Peyer's patch (tissue), 4 donors: ENCODE data around the gene EXD3. TPM values are rescaled to one million over a fixed set of nuclear protein-coding genes. Genes with fewer than 3 reads are reported as not detected.
"Not testable (repeated sequence)": the region's sequence is repeated elsewhere in the genome, so short reads cannot be mapped to it uniquely, and the experiment has no call there.

ENCODE experiments used
- DNase-seq, 3 donors: peaks; one replicate each; pipeline ENCODE4 v3.0.0-alpha.2; 2017 to 2019
- H3K27ac ChIP-seq, 4 donors: fragments of 200-600 bp; sonication (generic); one replicate each; pipeline ENCODE4 v1.5.1; 2016 to 2019
- H3K27me3 ChIP-seq, 2 donors: fragments of 200-600 bp; sonication (generic); one replicate each; pipeline ENCODE4 v1.5.1; 2019
- H3K36me3 ChIP-seq, 3 donors: fragments of 200-600 bp; sonication (generic); one replicate each; pipeline ENCODE4 v1.5.1; 2016 to 2019
- H3K4me1 ChIP-seq, 4 donors: fragments of 200-600 bp; sonication (generic); one replicate each; pipeline ENCODE4 v1.5.1; 2016 to 2019
- H3K4me3 ChIP-seq, 4 donors: fragments of 200-600 bp; sonication (generic); 1 replicate in 3 of 4; 2 replicates in 1 of 4; pipeline ENCODE4 v1.5.1; 2016 to 2019; ENCODE audit warnings: mild to moderate bottlenecking in 1 of 4
- H3K9me3 ChIP-seq, 4 donors: fragments of 200-600 bp; sonication (generic); one replicate each; pipeline ENCODE4 v1.5.1; 2016 to 2019; ENCODE audit warnings: mild to moderate bottlenecking in 1 of 4
- POLR2A ChIP-seq, 2 donors: fragments of 450-650 bp; IDR thresholded peaks; one replicate each; pipeline ENCODE4 v1.5.1; 2017; ENCODE audit warnings: antibody characterized with exemption in 2 of 2, mild to moderate bottlenecking in 2 of 2, moderate library complexity in 2 of 2
- total RNA-seq, 4 donors: library from RNA; depleted of rRNA; stranded (reverse); fragments of >200 nt; gene quantifications; one replicate each; pipeline ENCODE4 v1.1.0, GENCODE V29; 2016
- TF ChIP-seq, protein P1 (sequence below), 6 experiments: fragments of 450-650 bp in 4 of 6; fragments of 200-600 bp in 2 of 6; sonication (generic) in 1 of 6; IDR thresholded peaks; one replicate each; pipeline ENCODE4 v1.5.1; 2017 to 2019; ENCODE audit warnings: antibody characterized with exemption in 6 of 6, mild to moderate bottlenecking in 3 of 6, moderate library complexity in 1 of 6

EXD3 gene
- 10 to 100 TPM; 38.7 to 82.4 (median 61.6) TPM for total RNA-seq

GRCh38 chr9:137422604-137423513 lies at the start of gene EXD3, which contains the start of gene NOXA1:
TSS of gene EXD3 (minus strand) at chr9:137423162. CDS start at chr9:137395357, 27,805 bp downstream.
TSS of gene NOXA1 (plus strand) at chr9:137423393. CDS start at chr9:137423530, 137 bp downstream.
- Histone ChIP-seq H3K27ac (peak within 1 kb of the TSS; percentile 79 to 97 (median 92)), H3K9me3 (no peaks in the 10 kb centered on the region), H3K36me3 (no peaks in the 10 kb centered on the region), H3K4me3 (peak within 1 kb of the TSS; percentile 83 to 99 (median 92)), H3K4me1 (peaks cover 0 to 26% (median 11%) of the 10 kb centered on the region in 4 donors), H3K27me3 (no peaks in the 10 kb centered on the region)
- peak; percentile 51 to 55 for TF ChIP-seq POLR2A (IDR thresholded peaks at IDR 0.05)
- TF ChIP-seq, protein P1, sequence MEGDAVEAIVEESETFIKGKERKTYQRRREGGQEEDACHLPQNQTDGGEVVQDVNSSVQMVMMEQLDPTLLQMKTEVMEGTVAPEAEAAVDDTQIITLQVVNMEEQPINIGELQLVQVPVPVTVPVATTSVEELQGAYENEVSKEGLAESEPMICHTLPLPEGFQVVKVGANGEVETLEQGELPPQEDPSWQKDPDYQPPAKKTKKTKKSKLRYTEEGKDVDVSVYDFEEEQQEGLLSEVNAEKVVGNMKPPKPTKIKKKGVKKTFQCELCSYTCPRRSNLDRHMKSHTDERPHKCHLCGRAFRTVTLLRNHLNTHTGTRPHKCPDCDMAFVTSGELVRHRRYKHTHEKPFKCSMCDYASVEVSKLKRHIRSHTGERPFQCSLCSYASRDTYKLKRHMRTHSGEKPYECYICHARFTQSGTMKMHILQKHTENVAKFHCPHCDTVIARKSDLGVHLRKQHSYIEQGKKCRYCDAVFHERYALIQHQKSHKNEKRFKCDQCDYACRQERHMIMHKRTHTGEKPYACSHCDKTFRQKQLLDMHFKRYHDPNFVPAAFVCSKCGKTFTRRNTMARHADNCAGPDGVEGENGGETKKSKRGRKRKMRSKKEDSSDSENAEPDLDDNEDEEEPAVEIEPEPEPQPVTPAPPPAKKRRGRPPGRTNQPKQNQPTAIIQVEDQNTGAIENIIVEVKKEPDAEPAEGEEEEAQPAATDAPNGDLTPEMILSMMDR (IDR thresholded peaks at IDR 0.05) = peak; percentile 74 to 93 (median 90)
- DNase-seq = peak; percentile 92 to 98 (median 97)

DNA sequence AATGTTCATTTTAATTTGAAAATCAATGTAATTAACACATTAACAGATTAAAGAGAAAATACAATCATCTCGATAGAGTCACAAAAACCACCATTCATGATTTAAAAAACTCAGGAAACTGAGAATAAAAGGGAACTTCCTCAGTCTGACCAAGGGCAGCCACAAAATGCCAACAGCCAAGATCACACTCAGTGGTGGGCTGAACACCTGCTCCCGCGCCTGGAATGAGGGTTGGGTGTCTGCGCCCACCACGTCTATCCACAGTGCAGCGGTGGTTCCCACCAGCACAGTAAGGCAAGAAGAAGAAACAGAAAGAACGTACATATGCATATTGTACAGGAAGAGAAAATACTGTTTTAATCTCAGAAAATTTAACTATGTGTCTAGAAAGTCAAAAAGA lies 47.8 kb upstream of the EXD3 start:
- Histone ChIP-seq H3K27me3 (no peaks in the 10 kb centered on the region), H3K4me3 (no peak overlapping the region), H3K9me3 (peaks cover 0 to 8% (median 3%) of the 10 kb centered on the region in 4 donors), H3K4me1 (no peaks in the 10 kb centered on the region), H3K27ac (no peak overlapping the region), H3K36me3 (no peaks in the 10 kb centered on the region)
- no peak for DNase-seq
- TF ChIP-seq, protein P1 (IDR thresholded peaks at IDR 0.05) = no peak
- TF ChIP-seq POLR2A (IDR thresholded peaks at IDR 0.05) = no peak

GRCh38 chr9:137467896-137468295 lies 44.9 kb upstream of the EXD3 start:
- peak in 1 of 3 donors; percentile 34 for DNase-seq
- no peak overlapping the region for H3K27ac ChIP-seq
- no peaks in the 10 kb centered on the region for H3K4me1 ChIP-seq
- no peaks in the 10 kb centered on the region for H3K27me3 ChIP-seq
- H3K9me3 ChIP-seq = no peaks in the 10 kb centered on the region
- H3K36me3 ChIP-seq = no peaks in the 10 kb centered on the region
- no peak for TF ChIP-seq POLR2A (IDR thresholded peaks at IDR 0.05)
- TF ChIP-seq, protein P1 (IDR thresholded peaks at IDR 0.05) = no peak
- no peak overlapping the region for H3K4me3 ChIP-seq

DNA sequence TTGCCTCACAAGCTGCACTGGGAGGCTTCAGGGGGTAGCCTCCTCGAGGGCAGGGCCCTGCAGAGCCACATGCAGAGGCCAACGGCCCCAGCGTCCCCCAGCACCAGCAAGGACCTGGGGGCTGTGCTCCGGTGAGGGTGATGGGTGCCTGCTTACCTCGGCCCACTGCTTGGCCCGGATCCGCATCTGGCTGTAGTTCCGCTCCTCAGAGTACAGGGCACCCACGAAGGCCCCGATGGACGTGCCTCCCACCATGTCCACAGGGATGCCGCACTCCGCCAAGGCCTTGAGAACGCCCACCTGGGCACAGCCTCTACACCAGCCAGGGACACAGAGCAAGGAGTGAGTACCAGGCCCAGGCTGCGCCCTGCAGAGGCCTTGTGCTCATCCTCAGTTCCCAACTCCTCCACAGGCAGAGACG lies 44.2 kb upstream of the EXD3 start:
- Histone ChIP-seq H3K27me3 (no peaks in the 10 kb centered on the region), H3K9me3 (no peaks in the 10 kb centered on the region), H3K4me3 (no peak overlapping the region), H3K36me3 (no peaks in the 10 kb centered on the region), H3K4me1 (peaks cover 0 to 4% (median 1%) of the 10 kb centered on the region in 4 donors), H3K27ac (no peak overlapping the region)
- peak in 1 of 3 donors; percentile 32 for DNase-seq
- no peak for TF ChIP-seq POLR2A (IDR thresholded peaks at IDR 0.05)
- TF ChIP-seq, protein P1 (IDR thresholded peaks at IDR 0.05) = no peak

DNA sequence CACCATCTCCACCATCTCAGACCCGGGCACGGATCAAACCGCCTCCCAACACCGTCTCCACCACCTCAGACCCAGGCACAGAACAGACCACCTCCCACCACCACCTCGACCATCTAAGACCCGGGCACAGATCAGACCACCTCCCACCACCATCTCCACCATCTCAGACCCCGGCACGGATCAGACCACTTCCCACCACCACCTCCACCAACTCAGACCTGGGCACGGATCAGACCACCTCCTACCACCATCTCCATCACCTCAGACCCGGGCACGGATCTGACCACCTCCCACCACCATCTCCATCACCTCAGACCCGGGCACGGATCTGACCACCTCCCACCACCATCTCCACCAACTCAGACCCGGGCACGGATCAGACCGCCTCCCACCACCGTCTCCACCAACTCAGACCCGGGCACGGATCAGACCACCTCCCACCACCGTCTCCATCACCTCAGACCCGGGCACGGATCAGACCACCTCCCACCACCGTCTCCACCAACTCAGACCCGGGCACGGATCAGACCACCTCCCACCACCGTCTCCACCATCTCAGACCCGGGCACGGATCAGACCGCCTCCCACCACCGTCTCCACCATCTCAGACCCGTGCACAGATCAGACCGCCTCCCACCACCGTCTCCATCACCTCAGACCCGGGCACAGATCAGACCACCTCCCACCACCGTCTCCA lies 43.6 kb upstream of the EXD3 start:
- H3K36me3 ChIP-seq, DNase-seq, H3K27ac ChIP-seq, H3K4me1 ChIP-seq, H3K4me3 ChIP-seq, H3K27me3 ChIP-seq, H3K9me3 ChIP-seq: not testable (repeated sequence)
